ENCODE data around the gene RBM42.

RBM42 gene

GRCh38 chr19:35655600-35655999, 26.8 kb downstream of the RBM42 start:
- no peak for DNase-seq

- DNase-seq: no peak
Observed at GRCh38 chr19:35656700-35657099, 27.9 kb downstream of the RBM42 start.

- peak; percentile 7 to 16 for DNase-seq
Observed at GRCh38 chr19:35657904-35658700, 29.3 kb downstream of the RBM42 start.

GRCh38 chr19:35661995-35662340, 33.1 kb downstream of the RBM42 start:
- DNase-seq: no peak

GRCh38 chr19:35663981-35664380, 35.1 kb downstream of the RBM42 start:
- DNase-seq: no peak

- DNase-seq: no peak
Observed at GRCh38 chr19:35665157-35665556, 36.3 kb downstream of the RBM42 start.

- no peak for DNase-seq
Observed at GRCh38 chr19:35665604-35666003, 36.8 kb downstream of the RBM42 start.

GRCh38 chr19:35666251-35666913, 37.5 kb downstream of the RBM42 start, which contains the start of gene UPK1A:
TSS of gene UPK1A (plus strand) at chr19:35666517. CDS start at chr19:35666813, 296 bp downstream.
- no peak for DNase-seq

GRCh38 chr19:35669566-35669965, 40.7 kb downstream of the RBM42 start:
- no peak for DNase-seq

GRCh38 chr19:35669974-35670373, 41.1 kb downstream of the RBM42 start:
- DNase-seq: no peak

GRCh38 chr19:35670686-35671085, 41.9 kb downstream of the RBM42 start:
- DNase-seq: no peak

GRCh38 chr19:35671818-35672217, 43.0 kb downstream of the RBM42 start:
- no peak for DNase-seq

GRCh38 chr19:35673121-35673804, 44.4 kb downstream of the RBM42 start:
- DNase-seq: no peak

- DNase-seq: no peak
Observed at GRCh38 chr19:35675589-35676140, 46.8 kb downstream of the RBM42 start.

Measured in SHP77 (cell line).